H1 (cell line): ENCODE measurements around the gene CACFD1. TPM values are rescaled to one million over a fixed set of nuclear protein-coding genes. Genes with fewer than 3 reads are reported as not detected.

Experiments used
- BRCA1 ChIP-seq: IDR thresholded peaks from 2 replicates; pipeline ENCODE4 v1.6.1; 2012; ENCODE audit warnings: low read depth, low read length, improper control_type of control experiment
- CHD1 ChIP-seq: IDR thresholded peaks from 2 replicates; pipeline ENCODE4 v1.6.1; 2012; ENCODE audit warnings: low read depth, low read length, improper control_type of control experiment
- CREB1 ChIP-seq: IDR thresholded peaks from 2 replicates; pipeline ENCODE4 v1.6.1; 2012; ENCODE audit warnings: inconsistent platforms
- EP300 ChIP-seq, 2 experiments: IDR thresholded peaks; 1 replicate in 1 of 2; 2 replicates in 1 of 2; pipeline ENCODE4 v1.6.1; 2011 to 2012; ENCODE audit warnings: low read depth in 2 of 2, low read length in 2 of 2, mild to moderate bottlenecking in 2 of 2, borderline replicate concordance in 1 of 2, inconsistent platforms in 1 of 2, moderate library complexity in 1 of 2
- MAFK ChIP-seq: IDR thresholded peaks from 2 replicates; pipeline ENCODE4 v1.6.1; 2012; ENCODE audit warnings: low read depth, mild to moderate bottlenecking, improper control_type of control experiment, low read length
- POU5F1 ChIP-seq: IDR thresholded peaks from 2 replicates; pipeline ENCODE4 v1.6.1; 2011; ENCODE audit warnings: low read depth, mild to moderate bottlenecking, low read length, moderate library complexity
- SP2 ChIP-seq: IDR thresholded peaks from 2 replicates; pipeline ENCODE4 v1.6.1; 2012; ENCODE audit warnings: mild to moderate bottlenecking, low read length, inconsistent platforms
- YY1 ChIP-seq: IDR thresholded peaks from 2 replicates; pipeline ENCODE4 v1.6.1; 2011; ENCODE audit warnings: low read depth, mild to moderate bottlenecking, low read length
- polyA plus RNA-seq, 7 experiments: library from polyadenylated mRNA; depleted of rRNA in 3 of 7; stranded (reverse) in 5 of 7; unstranded in 2 of 7; fragments of >200 nt in 5 of 7; fragments of 200-250 nt in 2 of 7; gene quantifications; 1 replicate in 5 of 7; 2 replicates in 1 of 7; 4 replicates in 1 of 7; pipeline versions ENCODE4 v1.2.1 to v1.2.3, GENCODE V29; 2011 to 2013; ENCODE audit warnings: missing spikeins in 2 of 7, mixed read lengths in 2 of 7
- total RNA-seq: library from RNA; stranded (reverse); fragmentation: NEBNext Ultra II Directional; extraction: Animal tissue kit (Norgen Biotek cat#: 25700); gene quantifications from 2 replicates; pipeline ENCODE4 v1.2.1, GENCODE V29; 2021
- TF ChIP-seq, protein P1 (sequence below): fragments of 300-600 bp; sonication (generic); IDR thresholded peaks from 2 replicates; pipeline ENCODE4 v1.7.1; 2012; ENCODE audit warnings: low read length, moderate library complexity, mild to moderate bottlenecking, inconsistent platforms; ENCODE audit not compliant: insufficient replicate concordance
- TF ChIP-seq, protein P2 (sequence below): IDR thresholded peaks from 2 replicates; pipeline ENCODE4 v1.6.1; 2012; ENCODE audit warnings: low read length, inconsistent platforms
- TF ChIP-seq, protein P3 (sequence below): IDR thresholded peaks from 2 replicates; pipeline ENCODE4 v1.6.1; 2012; ENCODE audit warnings: inconsistent platforms

The CACFD1 gene
- total and polyA plus RNA-seq, 2 of the 8 experiments (the other 6 are each of a cell fraction or from before 2014, with no cell fraction given) = 13.4 to 15.5 TPM

DNA sequence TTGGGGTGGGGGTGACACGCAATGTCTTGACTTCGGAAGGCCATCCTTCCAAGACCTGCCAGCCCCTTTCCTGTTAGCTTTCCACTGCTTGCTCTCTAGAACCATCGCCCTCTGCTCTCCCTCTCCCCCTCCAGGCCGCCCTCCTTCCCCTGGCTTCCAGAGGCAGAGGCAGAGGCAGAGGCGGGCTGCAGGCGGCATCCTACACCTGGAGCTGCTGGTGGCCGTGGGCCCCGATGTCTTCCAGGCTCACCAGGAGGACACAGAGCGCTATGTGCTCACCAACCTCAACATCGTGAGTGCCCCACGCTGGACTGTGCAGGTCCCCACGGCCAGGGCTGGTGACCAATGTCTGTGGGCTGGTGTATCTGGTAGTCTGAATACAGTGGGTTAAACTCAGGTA is 35.6 kb upstream of the CACFD1 start (continued):
- TF ChIP-seq, protein P1, sequence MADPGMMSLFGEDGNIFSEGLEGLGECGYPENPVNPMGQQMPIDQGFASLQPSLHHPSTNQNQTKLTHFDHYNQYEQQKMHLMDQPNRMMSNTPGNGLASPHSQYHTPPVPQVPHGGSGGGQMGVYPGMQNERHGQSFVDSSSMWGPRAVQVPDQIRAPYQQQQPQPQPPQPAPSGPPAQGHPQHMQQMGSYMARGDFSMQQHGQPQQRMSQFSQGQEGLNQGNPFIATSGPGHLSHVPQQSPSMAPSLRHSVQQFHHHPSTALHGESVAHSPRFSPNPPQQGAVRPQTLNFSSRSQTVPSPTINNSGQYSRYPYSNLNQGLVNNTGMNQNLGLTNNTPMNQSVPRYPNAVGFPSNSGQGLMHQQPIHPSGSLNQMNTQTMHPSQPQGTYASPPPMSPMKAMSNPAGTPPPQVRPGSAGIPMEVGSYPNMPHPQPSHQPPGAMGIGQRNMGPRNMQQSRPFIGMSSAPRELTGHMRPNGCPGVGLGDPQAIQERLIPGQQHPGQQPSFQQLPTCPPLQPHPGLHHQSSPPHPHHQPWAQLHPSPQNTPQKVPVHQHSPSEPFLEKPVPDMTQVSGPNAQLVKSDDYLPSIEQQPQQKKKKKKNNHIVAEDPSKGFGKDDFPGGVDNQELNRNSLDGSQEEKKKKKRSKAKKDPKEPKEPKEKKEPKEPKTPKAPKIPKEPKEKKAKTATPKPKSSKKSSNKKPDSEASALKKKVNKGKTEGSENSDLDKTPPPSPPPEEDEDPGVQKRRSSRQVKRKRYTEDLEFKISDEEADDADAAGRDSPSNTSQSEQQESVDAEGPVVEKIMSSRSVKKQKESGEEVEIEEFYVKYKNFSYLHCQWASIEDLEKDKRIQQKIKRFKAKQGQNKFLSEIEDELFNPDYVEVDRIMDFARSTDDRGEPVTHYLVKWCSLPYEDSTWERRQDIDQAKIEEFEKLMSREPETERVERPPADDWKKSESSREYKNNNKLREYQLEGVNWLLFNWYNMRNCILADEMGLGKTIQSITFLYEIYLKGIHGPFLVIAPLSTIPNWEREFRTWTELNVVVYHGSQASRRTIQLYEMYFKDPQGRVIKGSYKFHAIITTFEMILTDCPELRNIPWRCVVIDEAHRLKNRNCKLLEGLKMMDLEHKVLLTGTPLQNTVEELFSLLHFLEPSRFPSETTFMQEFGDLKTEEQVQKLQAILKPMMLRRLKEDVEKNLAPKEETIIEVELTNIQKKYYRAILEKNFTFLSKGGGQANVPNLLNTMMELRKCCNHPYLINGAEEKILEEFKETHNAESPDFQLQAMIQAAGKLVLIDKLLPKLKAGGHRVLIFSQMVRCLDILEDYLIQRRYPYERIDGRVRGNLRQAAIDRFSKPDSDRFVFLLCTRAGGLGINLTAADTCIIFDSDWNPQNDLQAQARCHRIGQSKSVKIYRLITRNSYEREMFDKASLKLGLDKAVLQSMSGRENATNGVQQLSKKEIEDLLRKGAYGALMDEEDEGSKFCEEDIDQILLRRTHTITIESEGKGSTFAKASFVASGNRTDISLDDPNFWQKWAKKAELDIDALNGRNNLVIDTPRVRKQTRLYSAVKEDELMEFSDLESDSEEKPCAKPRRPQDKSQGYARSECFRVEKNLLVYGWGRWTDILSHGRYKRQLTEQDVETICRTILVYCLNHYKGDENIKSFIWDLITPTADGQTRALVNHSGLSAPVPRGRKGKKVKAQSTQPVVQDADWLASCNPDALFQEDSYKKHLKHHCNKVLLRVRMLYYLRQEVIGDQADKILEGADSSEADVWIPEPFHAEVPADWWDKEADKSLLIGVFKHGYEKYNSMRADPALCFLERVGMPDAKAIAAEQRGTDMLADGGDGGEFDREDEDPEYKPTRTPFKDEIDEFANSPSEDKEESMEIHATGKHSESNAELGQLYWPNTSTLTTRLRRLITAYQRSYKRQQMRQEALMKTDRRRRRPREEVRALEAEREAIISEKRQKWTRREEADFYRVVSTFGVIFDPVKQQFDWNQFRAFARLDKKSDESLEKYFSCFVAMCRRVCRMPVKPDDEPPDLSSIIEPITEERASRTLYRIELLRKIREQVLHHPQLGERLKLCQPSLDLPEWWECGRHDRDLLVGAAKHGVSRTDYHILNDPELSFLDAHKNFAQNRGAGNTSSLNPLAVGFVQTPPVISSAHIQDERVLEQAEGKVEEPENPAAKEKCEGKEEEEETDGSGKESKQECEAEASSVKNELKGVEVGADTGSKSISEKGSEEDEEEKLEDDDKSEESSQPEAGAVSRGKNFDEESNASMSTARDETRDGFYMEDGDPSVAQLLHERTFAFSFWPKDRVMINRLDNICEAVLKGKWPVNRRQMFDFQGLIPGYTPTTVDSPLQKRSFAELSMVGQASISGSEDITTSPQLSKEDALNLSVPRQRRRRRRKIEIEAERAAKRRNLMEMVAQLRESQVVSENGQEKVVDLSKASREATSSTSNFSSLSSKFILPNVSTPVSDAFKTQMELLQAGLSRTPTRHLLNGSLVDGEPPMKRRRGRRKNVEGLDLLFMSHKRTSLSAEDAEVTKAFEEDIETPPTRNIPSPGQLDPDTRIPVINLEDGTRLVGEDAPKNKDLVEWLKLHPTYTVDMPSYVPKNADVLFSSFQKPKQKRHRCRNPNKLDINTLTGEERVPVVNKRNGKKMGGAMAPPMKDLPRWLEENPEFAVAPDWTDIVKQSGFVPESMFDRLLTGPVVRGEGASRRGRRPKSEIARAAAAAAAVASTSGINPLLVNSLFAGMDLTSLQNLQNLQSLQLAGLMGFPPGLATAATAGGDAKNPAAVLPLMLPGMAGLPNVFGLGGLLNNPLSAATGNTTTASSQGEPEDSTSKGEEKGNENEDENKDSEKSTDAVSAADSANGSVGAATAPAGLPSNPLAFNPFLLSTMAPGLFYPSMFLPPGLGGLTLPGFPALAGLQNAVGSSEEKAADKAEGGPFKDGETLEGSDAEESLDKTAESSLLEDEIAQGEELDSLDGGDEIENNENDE = no peak
- TF ChIP-seq POU5F1 (no peak), MAFK (no peak), CHD1 (no peak), CREB1 (no peak), BRCA1 (no peak), SP2 (no peak), EP300 (IDR thresholded peaks at IDR 0.05; ENCODE audit: borderline replicate concordance in 1 of 2, low read depth in 2 of 2, low read length in 2 of 2) (no peak), YY1 (no peak)
- TF ChIP-seq, protein P2, sequence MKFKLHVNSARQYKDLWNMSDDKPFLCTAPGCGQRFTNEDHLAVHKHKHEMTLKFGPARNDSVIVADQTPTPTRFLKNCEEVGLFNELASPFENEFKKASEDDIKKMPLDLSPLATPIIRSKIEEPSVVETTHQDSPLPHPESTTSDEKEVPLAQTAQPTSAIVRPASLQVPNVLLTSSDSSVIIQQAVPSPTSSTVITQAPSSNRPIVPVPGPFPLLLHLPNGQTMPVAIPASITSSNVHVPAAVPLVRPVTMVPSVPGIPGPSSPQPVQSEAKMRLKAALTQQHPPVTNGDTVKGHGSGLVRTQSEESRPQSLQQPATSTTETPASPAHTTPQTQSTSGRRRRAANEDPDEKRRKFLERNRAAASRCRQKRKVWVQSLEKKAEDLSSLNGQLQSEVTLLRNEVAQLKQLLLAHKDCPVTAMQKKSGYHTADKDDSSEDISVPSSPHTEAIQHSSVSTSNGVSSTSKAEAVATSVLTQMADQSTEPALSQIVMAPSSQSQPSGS = no peak
- TF ChIP-seq, protein P3, sequence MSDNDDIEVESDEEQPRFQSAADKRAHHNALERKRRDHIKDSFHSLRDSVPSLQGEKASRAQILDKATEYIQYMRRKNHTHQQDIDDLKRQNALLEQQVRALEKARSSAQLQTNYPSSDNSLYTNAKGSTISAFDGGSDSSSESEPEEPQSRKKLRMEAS = no peak
